HG02885 (cell line): ENCODE measurements around the gene ATP13A1.
"Not testable (repeated sequence)": the region's sequence is repeated elsewhere in the genome, so short reads cannot be mapped to it uniquely, and the experiment has no call there.

Source experiments
- ATAC-seq: cut with Tn5 transposase; IDR thresholded peaks from one replicate; pipeline ENCODE4 v1.9.1; 2021; ENCODE audit warnings: mild to moderate bottlenecking; ENCODE audit not compliant: unreplicated experiment, poor library complexity

Gene ATP13A1

DNA sequence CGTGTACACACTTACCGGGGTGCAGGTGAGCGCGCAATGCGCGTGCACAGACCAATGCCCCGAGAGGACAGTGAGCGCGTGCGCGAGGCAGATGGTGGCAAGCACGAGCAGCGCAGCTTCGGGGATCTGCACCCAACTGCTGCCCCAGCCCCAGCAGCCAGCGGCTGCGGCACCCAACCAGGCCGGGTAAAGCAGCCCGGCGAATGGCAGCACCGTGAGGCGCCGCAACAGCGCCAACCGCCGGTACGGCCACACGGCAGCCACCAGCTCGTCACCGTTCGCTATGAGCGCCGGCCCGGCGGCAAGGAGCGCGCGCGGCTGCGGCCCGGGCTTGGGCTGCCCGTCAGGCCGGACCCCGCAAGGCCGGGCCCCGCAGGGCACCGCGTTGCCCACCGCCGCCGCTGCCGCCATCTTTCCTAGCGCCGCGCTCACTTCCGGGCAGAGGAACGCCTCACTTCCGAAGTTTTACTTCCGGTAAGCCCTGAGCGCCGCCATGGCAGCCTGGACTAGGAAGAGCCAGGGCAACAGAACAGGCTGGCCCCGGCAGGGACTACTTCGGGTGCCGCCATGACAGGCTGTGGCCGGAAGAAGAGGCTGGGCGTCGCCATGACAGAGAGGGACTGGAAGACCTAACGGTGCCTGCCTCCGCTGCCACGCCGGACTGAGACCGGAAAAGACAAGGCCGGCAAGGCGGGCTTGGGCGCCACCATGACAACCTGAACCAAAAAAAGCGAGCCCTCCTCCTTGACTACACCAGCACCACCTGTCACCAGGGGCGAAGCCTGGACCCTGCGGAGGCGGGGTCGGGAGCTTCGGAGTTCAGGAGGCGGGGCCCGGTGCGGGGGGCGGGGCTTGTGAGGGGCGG is at the start of gene ATP13A1:
Gene ATP13A1, minus strand, starts transcription at position 421 of the 865 bp plus-strand sequence. Its CDS starts 10 bp downstream, at position 411.
- peak; percentile 76 for ATAC-seq

DNA sequence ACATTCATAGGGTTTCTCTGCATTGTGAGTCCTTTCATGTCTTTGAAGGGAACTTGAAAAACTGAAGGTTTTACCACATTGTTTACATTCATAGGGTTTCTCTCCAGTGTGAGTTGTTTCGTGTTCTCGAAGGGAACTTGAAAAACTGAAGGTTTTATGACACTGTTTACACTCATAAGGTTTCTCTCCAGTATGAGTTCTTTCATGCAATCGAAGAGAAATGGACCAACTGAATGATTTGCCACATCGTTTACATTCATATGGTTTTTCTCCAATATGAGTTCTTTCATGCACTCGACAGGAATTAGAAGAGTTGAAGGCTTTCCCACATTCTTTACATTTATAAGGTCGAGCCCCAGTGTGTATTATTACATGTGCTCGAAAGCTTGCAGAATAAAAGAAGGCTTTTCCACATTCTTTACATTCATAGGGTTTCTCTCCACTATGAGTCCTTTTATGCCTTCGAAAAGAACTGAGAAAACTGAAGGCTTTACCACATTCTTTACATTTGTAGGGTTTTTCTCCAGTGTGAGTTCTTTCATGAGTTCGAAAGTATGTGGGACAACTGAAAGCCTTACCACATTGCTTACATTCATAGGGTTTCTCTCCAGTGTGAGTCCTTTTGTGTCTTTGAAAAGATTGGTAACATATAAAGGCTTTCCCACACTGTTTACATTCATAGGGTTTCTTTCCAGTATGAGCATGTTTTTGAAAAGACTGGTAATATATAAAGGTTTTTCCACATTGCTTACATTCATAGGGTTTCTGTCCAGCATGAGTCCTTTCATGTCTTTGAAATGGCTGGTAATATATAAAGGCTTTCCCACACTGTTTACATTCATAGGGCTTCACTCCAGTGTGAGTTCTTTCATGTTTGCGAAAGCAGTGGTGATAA is 48.7 kb upstream of the ATP13A1 start:
- ATAC-seq, result no peak

DNA sequence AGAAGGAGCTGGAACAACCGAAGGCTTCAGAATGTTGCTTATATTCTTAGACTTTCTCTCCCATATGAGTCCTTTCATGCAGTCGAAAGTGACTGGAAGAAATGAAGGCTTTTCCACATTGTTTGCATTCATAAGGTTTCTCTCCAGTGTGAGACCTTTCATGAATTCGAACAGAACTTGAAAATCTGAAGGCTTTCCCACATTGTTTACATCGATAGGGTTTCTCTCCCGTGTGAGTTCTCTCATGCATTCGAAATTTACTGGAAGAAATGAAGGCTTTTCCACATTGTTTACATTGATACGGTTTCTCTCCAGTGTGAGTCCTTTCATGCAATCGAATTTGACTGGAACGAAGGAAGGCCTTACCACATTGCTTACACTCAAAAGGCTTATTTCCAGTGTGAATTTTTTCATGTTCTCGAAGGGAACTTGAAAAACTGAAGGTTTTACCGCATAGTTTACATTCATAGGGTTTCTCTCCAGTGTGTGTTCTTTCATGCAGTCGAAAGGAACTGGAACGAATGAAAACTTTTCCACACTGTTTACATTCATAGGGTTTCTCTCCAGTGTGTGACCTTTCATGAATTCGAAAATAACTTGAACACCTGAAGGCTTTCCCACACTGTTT is 47.9 kb upstream of the ATP13A1 start:
- no peak for ATAC-seq

DNA sequence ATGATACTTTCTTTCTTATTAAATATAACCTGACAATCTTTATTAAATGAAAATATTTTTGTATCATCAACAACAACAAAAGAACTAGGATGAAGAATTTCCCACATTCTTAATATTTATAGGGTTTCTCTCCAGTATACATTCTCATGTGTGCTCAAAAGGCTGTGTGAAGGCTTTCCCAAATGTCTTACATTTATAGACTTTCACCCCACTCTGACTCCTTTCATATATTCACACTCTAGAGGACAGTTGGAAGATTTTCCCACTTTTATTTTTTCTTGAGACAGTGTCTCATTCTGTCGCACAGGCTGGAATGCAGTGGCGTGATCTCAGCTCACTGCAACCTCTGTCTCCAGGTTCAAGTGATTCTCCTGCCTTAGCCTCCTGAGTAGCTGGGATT is 47.0 kb upstream of the ATP13A1 start:
- ATAC-seq, result no peak

DNA sequence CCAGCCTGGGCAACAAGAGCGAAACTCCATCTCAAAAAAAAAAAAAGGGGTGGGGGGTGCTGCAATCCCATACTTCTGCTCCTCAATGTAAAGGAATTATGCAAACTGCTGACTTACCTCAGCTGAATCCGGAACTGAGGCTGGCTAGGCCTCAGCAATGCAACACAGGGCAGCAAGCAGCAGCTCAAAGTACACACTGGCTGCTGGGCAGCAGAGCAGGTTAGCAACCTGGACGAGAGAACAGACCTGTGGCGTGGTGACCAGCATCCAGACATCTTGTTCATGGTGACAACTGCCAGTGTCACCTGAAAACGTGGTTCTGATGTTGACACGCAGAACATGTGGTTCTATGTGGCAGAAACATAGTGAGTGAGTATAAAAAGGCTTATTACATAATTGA is 41.4 kb upstream of the ATP13A1 start:
- no peak for ATAC-seq

DNA sequence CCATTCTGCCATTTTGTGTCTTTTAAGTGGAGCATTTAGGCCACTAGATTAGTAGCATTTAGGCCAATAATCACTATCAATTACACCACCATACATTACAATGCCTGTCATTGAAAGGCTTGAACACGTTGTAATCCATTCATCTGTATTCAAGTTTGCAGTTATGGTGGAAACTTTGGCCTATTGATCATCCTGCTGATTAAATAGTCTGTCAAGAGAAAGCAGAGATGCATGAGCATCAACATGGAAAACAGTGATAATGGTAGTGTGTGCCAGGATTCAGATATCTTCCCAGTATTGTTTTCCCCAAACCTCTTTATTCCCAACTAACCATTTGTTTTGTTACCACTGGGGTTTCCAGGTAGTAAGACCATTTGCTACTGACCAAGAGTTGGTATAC is 37.0 kb upstream of the ATP13A1 start:
- ATAC-seq, result not testable (repeated sequence)

DNA sequence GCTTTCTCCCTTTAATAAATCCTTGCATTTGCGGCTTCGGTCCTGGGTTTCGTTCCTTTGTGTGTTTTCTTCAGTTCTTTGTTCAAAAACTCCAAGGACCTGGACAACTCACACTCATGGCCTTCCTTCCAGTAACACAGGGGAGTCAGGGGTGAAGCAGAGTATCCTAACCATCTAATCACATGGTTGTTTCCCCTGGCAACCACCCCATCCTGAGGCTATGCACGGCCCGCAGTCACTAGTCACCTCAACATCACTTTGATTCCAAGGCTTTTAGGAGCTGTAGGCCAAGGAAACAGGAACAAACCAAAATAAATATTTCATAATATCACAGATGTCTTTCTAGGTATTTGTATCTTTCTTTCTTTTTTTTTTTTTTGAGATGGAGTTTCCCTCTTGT is 34.1 kb upstream of the ATP13A1 start:
- ATAC-seq, result no peak

DNA sequence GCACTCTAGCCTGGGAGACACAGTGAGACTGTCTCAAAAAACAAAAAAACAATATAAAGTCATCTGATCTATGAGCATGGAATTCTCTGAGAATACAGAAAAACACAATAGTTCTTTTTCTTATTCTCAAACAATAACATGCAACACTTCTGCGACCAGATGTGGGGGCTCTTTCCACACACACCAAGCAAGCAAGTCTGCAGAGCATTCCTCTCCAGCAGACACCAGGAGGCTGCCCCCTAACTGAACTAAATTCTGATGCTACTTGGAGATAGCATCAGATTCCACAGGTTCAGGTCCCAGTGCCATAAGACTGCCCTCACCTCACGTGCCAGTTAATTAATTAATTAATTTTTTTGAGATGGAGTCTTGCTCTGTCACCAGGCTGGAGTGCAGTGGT is 32.9 kb upstream of the ATP13A1 start:
- ATAC-seq, result no peak

DNA sequence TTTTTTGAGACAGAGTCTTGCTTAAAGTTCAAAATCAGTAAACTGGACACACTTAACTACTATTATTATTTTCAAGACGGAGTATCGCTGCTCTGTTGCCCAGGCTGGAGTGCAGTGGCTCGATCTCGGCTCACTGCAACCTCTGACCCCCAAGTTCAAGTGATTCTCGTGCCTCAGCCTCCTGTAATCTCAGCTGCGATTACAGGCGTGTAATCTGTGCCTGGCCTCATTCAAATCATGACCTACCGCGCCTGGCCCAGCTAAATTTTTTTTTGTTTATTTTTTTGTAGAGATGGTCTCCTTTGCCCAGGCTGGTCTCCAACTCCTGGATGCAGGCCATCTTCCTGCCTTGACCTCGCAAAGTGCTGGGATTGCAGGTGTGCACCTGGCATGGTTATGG is 28.2 kb upstream of the ATP13A1 start:
- ATAC-seq, result no peak

DNA sequence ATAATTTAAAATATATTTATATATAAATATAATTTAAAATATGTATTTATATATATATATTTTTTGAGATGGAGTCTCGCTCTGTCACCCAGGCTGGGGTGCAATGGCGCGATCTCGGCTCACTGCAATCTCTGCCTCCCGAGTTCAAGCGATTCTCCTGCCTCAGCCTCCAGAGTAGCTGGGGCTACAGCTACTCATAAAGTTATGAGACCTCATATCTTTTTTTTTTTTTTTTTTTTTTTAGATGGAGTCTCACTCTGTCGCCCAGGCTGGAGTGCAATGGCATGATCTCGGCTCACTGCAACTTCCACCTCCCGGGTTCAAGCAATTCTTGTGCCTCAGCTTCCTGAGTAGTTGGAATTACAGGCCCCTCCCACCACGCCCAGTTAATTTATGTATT is 25.5 kb upstream of the ATP13A1 start:
- ATAC-seq, result not testable (repeated sequence)

DNA sequence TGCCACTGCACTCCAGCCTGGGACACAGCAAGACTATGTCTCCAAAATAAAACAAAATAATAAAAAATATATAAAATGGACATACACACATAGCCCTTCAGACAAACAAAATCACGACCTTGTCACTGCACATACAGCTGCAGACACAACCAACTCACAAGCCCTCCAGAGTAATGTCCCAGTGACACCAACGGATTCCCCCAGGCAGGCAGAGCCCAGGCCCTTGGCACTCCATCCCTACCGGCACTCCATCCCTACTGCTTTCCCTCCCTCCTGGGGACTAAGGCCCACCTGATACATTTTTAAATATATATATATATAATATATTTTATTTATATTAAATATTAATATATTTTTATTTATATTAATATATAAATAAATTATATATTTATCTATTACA is 23.6 kb upstream of the ATP13A1 start:
- ATAC-seq, result no peak

DNA sequence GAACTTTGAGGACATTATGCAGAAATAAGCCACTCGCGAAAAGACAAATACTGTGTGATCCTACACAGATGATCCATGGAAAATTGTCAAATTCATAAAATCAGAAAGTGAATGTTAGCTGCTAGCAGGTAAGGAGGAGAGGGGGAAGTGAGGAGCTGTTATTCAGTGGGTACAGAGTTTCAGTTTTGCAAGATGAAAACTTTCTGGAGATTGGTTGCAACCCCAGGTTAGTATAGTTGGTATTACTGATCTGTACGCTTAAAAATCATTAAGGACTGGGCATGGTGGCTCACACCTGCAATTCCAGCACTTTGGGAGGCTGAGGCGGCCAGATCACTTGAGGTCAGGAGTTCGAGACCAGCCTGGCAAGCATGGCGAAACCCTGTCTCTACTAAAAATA is 23.1 kb upstream of the ATP13A1 start:
- no peak for ATAC-seq

DNA sequence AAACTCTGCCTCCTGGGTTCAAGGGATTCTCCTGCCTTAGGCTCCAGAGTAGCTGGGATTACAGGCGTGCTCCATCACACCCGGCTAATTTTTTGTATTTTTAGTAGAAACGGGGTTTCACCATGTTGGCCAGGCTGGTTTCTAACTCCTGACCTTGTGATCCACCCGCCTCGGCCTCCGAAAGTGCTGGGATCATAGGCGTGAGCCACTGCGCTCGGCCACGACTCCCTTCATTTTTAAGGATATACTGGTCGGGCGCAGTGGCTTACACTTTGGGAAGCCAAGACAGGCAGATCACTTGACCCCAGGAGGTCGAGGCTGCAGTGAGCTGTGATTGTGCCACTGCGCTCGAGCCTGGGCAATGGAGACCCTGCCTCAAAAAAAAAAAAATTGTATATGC is 22.6 kb upstream of the ATP13A1 start:
- not testable (repeated sequence) for ATAC-seq

DNA sequence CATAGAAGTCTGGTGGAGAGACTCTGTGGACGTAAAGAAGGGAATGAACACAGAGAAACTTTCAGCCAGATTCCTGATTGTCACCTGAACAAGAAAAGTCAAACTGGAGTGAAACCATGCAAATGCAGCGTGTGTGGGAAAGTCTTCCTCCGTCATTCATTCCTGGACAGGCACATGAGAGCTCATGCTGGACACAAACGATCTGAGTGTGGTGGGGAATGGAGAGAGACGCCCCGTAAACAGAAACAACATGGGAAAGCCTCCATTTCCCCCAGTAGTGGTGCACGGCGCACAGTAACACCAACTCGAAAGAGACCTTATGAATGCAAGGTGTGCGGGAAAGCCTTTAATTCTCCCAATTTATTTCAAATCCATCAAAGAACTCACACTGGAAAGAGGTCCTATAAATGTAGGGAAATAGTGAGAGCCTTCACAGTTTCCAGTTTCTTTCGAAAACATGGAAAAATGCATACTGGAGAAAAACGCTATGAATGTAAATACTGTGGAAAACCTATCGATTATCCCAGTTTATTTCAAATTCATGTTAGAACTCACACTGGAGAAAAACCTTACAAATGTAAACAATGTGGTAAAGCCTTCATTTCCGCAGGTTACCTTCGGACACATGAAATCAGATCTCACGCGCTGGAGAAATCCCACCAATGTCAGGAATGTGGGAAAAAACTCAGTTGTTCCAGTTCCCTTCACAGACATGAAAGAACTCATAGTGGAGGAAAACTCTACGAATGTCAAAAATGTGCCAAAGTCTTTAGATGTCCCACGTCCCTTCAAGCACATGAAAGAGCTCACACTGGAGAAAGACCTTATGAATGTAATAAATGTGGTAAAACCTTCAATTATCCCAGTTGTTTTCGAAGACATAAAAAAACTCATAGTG is 15.9 kb upstream of the ATP13A1 start:
- no peak for ATAC-seq

DNA sequence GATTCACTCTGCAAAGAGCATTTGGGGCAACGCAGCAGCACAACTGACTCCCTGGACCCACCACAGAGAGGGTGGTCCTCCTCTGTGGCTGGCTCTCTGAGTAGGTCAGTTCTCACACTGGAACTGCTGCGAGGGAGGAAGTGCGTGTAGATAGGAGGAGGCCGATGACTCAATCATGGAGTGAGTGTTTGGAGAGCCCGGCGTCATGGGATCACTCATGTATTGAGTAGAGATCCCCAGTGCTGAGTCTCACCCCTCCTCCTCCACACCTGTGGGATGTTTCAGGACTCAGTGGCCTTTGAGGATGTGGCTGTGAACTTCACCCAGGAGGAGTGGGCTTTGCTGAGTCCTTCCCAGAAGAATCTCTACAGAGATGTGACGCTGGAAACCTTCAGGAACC is 14.1 kb upstream of the ATP13A1 start:
- no peak for ATAC-seq

DNA sequence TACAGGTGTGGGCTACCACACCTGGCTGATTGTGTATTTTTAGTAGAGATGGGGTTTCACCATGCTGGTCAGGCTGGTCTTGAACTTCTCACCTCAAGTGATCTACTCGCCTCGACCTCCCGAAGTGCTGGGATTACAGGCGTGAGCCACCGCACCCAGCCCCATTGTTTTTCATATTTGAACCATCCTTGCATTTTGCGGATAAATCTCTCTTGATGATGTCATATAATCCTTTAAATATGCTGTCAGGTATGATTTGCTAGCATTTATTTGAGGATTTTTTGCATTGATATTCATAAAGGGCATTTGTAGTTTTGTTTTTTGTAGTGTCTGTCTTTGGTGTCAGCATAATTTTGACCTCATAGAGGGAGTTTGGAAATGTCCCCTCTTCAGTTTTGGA is 10.8 kb upstream of the ATP13A1 start:
- no peak for ATAC-seq

DNA sequence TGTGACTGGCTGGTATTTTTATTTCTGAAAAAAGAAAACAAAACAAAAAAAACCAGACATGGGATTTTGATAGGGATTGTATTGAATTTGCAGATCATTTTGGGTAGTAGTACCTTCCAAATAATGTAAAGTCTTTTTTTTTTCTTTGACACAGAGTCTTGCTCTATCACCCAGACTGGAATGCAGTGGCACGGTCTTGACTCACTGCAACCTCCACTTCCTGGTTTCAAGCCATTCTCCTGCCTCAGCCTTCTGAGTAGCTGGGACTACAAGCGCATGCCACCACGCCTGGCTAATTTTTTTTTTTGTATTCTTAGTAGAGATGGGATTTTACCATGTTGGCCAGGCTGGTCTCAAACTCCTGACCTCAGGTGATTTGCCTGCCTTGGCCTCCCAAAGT is 9.3 kb upstream of the ATP13A1 start:
- ATAC-seq, result no peak

DNA sequence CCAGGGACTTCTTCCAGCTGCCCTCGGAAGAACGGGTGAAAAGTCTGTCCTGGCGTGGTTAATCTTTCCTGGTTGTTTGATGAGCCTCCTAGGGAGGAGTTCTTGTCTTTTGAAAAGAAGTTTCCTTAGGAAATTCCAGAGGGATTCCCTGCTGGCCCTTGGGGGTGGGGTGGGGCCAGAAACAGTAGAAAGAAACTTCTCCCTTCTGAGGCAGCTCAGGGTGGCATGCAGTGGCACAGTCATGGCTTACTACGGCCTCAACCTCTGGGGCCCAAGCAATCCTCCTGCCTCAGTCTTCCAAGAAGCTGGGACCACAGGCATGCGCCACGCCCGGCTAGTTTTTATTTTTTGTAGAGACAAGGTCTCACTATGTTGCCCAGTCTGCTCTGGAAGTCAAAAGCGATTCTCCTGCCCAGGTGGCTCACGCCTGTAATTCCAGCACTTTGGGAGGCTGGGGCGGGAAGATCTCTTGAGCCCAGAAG is 6.6 kb upstream of the ATP13A1 start:
- no peak for ATAC-seq

DNA sequence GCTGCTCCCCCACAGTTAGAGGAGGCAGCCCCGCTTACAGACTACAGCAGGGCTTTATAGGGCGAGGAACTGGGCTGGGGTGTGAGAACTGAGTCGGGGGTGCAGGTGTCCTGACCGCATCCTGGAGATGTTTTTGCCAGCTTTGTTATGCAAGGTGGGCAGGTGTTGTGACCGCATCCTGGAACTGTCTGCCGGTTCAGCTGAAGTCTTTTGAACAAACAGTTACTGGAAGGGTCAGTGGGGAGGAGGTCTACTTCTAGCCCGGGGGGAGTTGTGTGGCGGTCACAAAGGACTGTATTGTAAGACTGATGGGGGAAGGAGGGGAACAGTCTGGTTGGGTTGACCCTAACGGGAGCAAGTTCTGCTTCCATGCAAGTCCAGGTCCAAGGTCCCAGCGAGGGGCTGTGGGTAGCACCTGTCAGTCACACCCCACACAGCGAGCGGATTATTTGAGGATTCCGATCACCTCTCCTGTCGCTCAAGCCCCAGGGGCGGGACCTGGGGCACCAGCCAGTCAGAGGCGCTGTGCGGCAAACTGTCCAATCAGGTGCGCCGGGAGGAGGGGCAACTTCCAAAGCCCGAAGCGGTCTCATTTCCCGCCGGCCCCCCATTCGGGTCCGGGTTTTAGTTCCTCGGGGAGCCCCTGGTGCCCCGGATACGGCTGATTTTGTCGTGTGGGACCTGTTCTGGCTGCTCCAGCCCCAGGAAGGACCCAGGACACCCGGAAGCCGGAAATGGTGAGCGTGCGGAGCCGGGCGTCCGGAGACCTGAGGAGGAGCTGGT is 4.9 kb upstream of the ATP13A1 start, which contains the start of gene ZNF101:
Gene ZNF101, plus strand, starts transcription at position 610 of the 783 bp plus-strand sequence. Its CDS starts 125 bp downstream, at position 735.
- peak; percentile 76 for ATAC-seq
